ENCODE results near the gene NCOA1. TPM values are rescaled to one million over a fixed set of nuclear protein-coding genes. Genes with fewer than 3 reads are reported as not detected.

NCOA1 gene
- polyA plus RNA-seq, 1 donor from 2014 or later = 8.7 TPM

DNA sequence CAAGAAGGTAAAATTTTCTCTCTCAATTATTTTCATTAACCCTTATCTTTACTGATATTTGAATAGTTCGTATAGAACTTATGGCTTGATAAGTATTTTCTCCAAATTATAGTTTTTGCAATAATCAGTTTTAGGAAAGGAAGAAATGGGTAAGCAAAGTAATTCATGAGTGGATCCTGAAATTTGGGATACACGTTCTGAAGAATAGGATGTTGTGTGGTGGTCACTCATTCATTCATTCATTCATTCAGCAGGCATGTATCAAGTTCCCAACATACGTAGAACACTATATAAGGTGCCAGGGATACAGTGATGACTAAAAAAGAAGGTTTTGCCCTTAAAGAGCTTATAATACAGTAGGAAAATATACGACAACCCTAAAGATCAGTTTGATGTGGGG lies 206.7 kb downstream of the NCOA1 start:
- no peaks in the 10 kb centered on the region for H3K4me1 Mint-ChIP-seq
- no peak overlapping the region for H3K4me3 Mint-ChIP-seq
- H3K27me3 Mint-ChIP-seq = no peaks in the 10 kb centered on the region
- no peaks in the 10 kb centered on the region for H3K9me3 Mint-ChIP-seq
- no peaks in the 10 kb centered on the region for H3K36me3 Mint-ChIP-seq
- H3K27ac Mint-ChIP-seq = no peak overlapping the region

DNA sequence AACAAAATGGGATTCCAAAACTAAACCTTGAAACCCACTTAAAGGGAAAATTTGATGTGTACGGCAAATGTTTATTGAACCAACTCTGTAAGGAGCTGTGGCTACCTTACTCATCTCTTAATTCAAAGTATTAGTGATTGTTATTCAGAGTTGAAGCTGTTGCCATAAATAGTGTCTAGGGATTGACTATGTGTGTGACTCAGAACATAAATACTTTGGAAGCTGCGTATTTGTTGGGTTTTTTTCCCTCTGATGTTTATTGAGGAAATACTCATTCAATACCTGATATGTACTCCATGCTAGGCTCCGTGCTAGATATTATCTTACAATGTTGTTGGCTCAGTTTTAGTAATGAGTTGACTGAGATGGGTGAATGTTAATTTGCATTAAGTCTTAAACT lies 211.7 kb downstream of the NCOA1 start:
- Mint-ChIP-seq H3K4me3 (no peak overlapping the region), H3K36me3 (peaks cover 11% of the 10 kb centered on the region), H3K9me3 (no peaks in the 10 kb centered on the region), H3K27me3 (no peaks in the 10 kb centered on the region), H3K4me1 (no peaks in the 10 kb centered on the region), H3K27ac (no peak overlapping the region)

DNA sequence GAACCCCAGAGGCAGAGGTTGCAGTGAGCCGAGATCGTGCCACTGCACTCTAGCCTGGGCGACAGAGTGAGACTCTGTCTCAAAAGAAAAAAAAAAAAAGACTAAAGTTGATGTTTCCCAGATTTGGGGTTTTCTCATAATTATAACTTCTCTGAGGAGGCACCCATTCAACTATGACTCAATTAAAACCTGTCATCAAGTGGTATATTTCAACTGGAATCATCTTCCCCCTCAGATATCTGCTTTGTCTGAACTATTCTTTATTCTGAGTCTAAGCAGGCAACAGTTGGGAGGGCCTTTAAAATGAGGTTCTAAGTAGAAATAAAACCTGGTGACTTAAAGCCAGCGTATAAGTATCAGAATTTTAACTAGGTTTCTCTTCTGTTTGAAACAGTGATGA lies 213.6 kb downstream of the NCOA1 start:
- H3K27me3 Mint-ChIP-seq = no peaks in the 10 kb centered on the region
- H3K4me1 Mint-ChIP-seq = no peaks in the 10 kb centered on the region
- H3K4me3 Mint-ChIP-seq = no peak overlapping the region
- H3K9me3 Mint-ChIP-seq = no peaks in the 10 kb centered on the region
- peaks cover 11% of the 10 kb centered on the region for H3K36me3 Mint-ChIP-seq
- no peak overlapping the region for H3K27ac Mint-ChIP-seq

DNA sequence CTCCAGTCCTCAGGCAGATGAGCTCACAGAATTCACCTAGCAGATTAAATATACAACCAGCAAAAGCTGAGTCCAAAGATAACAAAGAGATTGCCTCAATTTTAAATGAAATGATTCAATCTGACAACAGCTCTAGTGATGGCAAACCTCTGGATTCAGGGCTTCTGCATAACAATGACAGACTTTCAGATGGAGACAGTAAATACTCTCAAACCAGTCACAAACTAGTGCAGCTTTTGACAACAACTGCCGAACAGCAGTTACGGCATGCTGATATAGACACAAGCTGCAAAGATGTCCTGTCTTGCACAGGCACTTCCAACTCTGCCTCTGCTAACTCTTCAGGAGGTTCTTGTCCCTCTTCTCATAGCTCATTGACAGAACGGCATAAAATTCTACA lies 216.1 kb downstream of the NCOA1 start:
- H3K4me3 Mint-ChIP-seq = no peak overlapping the region
- H3K36me3 Mint-ChIP-seq = peaks cover 22% of the 10 kb centered on the region
- no peaks in the 10 kb centered on the region for H3K9me3 Mint-ChIP-seq
- H3K27me3 Mint-ChIP-seq = no peaks in the 10 kb centered on the region
- no peak overlapping the region for H3K27ac Mint-ChIP-seq
- no peaks in the 10 kb centered on the region for H3K4me1 Mint-ChIP-seq

DNA sequence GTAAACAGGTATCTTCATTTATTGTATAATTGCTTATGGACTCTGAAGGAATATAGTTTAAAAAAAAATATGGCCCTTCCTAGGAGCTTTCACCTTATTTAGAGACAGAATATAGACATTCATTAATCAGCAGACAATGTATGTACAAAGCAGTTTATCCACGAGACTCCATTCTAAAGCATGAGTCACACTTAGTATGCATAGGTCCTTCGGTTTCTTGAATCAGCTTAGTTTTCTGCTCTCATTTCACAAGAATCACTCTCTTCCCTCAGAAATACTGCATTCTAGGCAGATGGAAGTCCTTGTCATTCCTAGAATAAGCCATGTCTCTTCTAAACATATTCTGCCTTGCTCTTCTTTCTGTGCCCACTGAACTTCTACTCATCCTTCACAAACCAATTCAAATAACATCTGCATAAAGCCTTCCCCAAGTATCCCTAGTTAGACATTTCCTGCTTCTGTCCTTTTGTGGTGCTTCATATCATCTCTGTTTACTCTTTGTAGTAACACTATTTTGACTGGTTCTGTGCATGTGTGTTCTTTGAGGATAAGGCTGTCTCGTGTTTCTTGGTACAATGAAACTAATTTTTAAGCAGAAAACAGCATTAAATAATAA lies 217.6 kb downstream of the NCOA1 start:
- Mint-ChIP-seq H3K9me3 (no peaks in the 10 kb centered on the region), H3K27me3 (no peaks in the 10 kb centered on the region), H3K27ac (no peak overlapping the region), H3K4me3 (no peak overlapping the region), H3K36me3 (peaks cover 30% of the 10 kb centered on the region), H3K4me1 (no peaks in the 10 kb centered on the region)

DNA sequence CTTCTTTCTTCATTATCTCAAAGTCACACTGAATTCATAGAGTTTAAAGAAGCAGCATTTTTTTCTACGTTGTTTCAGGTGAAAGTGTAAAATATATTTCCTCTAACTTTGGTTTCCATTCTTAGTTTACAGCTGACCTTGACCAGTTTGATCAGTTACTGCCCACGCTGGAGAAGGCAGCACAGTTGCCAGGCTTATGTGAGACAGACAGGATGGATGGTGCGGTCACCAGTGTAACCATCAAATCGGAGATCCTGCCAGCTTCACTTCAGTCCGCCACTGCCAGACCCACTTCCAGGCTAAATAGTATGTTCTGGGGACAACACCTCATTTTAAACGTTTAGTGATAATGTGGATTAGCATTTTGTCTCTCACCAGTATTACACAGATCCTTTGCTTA lies 219.8 kb downstream of the NCOA1 start:
- peaks cover 32% of the 10 kb centered on the region for H3K36me3 Mint-ChIP-seq
- no peaks in the 10 kb centered on the region for H3K9me3 Mint-ChIP-seq
- no peaks in the 10 kb centered on the region for H3K27me3 Mint-ChIP-seq
- no peak overlapping the region for H3K27ac Mint-ChIP-seq
- H3K4me1 Mint-ChIP-seq = no peaks in the 10 kb centered on the region
- no peak overlapping the region for H3K4me3 Mint-ChIP-seq

DNA sequence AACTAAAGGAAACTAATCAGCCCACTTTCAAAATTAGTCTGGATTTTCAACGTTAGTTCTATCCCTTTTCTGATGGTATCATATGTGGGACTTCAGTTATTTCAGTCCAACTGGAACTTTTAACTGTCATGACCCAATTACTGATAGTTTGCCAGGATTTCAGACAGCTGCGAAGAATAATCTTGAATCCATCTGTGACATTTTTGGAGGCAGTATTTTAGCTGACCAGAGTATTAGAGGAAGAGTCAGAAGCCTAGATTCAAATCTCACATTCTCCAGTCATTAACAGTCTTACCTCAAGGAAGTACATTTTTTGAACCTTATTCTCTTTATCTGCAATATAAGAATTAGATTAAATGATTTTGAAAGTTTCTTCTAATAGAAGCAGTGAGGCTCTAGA lies 220.8 kb downstream of the NCOA1 start:
- Mint-ChIP-seq H3K4me1 (no peaks in the 10 kb centered on the region), H3K36me3 (peaks cover 29% of the 10 kb centered on the region), H3K9me3 (no peaks in the 10 kb centered on the region)

DNA sequence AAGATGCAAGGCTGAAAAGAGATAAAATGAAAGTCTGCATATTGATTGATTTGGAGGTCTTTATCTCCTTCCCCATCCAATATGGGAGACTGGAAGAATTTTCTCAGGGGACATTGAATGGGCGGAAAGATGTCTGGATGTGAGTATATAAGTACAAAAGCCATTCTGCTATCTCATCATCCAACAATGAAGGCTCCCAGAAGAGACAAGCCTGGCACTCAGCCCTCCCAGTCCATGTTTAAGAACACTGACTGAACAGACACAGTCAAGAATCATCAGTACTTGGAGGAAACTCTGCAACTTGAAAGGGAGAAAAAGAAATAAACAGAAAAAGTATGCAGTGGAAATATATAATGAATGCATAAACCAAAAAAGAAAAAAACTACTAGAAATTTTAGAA lies 221.2 kb downstream of the NCOA1 start:
- H3K9me3 Mint-ChIP-seq = no peaks in the 10 kb centered on the region
- H3K4me1 Mint-ChIP-seq = no peaks in the 10 kb centered on the region
- no peaks in the 10 kb centered on the region for H3K27me3 Mint-ChIP-seq
- H3K27ac Mint-ChIP-seq = no peak overlapping the region
- H3K36me3 Mint-ChIP-seq = peaks cover 29% of the 10 kb centered on the region
- no peak overlapping the region for H3K4me3 Mint-ChIP-seq

More for the DNA sequence above, 220.8 kb downstream of the NCOA1 start:
- Mint-ChIP-seq H3K4me3 (no peak overlapping the region), H3K27ac (no peak overlapping the region), H3K27me3 (no peaks in the 10 kb centered on the region)

DNA sequence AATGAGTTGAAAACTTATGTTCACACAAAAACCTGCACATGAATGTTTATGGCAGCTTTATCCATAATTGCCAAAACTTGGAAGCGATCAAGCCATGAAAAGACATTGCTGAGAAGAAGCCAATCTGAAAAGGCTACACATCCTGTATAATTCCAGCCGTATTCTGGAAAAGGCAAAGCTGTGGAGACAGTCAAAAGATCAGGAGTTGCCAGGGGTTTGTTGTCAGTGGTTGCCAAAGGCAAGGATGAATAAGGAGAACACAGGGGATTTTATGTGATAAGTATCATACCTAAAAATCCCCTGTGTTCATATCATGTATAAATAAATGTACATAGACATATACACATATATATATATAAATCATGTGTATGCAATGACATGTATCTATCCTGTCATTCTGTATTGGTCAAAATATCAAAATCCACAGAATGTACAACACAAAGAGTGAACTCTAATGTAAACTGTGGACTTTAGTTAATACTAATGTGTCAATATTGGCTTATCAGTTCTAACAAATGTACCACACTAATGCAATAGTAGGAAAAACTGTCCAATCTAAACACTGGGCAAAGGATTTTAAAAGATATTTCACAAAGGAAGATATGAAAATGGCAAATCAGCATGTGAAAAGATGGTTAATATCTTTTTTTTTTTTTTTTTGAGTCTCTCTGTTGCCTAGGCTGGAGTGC lies 226.4 kb downstream of the NCOA1 start:
- Mint-ChIP-seq H3K27ac (no peak overlapping the region), H3K36me3 (peaks cover 18% of the 10 kb centered on the region), H3K27me3 (no peaks in the 10 kb centered on the region), H3K4me3 (no peak overlapping the region), H3K4me1 (peaks cover 21 to 27% (median 25%) of the 10 kb centered on the region in 3 donors), H3K9me3 (no peaks in the 10 kb centered on the region)

DNA sequence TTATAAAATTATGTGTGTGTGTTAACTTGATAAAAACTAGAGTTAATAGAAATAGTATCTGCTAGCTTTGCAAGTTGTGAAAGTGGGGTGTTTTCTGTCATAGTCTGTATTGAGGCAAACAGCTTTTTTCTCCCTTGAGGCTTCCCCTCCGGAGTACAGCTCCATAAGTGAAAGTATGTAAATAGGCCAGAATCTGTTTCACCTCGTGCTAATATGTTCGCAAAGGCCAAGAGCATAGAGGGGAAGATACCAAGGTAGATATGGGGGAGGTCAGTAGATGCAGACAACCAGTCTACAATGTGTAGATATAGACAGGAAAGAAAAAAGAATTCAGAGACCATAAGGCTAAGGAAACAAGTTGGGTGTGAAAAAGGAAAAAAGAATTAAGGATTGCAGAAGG lies 229.3 kb downstream of the NCOA1 start:
- H3K4me1 Mint-ChIP-seq = peaks cover 27 to 32% (median 28%) of the 10 kb centered on the region in 3 donors
- no peaks in the 10 kb centered on the region for H3K27me3 Mint-ChIP-seq
- no peaks in the 10 kb centered on the region for H3K9me3 Mint-ChIP-seq
- peaks cover 8% of the 10 kb centered on the region for H3K36me3 Mint-ChIP-seq
- H3K4me3 Mint-ChIP-seq = peak overlapping the region in 1 of 4 donors; percentile 30
- no peak overlapping the region for H3K27ac Mint-ChIP-seq

DNA sequence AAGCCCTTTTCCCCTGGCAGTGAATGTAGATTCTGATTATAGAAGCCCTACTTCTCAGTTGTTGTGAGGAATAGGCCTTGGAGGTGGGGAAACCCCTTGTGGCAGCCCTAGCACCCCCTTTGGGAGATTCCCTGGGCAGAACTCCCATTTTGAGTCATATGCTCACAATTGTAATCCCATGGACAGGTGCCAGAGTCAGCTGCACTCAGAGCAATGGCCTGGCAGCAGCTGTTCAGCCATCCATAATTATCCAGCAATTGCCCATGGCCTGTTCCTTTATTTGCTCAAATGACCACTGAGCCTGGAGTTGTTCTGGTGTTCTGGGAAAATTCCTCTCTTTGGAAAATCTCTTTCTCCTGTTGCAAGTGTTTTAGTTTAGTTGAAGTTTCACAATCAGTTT lies 230.4 kb downstream of the NCOA1 start:
- Mint-ChIP-seq H3K4me3 (peak overlapping the region in 1 of 4 donors; percentile 71), H3K9me3 (no peaks in the 10 kb centered on the region), H3K27ac (no peak overlapping the region), H3K4me1 (peaks cover 27 to 32% (median 28%) of the 10 kb centered on the region in 3 donors), H3K27me3 (no peaks in the 10 kb centered on the region), H3K36me3 (peaks cover 7% of the 10 kb centered on the region)

DNA sequence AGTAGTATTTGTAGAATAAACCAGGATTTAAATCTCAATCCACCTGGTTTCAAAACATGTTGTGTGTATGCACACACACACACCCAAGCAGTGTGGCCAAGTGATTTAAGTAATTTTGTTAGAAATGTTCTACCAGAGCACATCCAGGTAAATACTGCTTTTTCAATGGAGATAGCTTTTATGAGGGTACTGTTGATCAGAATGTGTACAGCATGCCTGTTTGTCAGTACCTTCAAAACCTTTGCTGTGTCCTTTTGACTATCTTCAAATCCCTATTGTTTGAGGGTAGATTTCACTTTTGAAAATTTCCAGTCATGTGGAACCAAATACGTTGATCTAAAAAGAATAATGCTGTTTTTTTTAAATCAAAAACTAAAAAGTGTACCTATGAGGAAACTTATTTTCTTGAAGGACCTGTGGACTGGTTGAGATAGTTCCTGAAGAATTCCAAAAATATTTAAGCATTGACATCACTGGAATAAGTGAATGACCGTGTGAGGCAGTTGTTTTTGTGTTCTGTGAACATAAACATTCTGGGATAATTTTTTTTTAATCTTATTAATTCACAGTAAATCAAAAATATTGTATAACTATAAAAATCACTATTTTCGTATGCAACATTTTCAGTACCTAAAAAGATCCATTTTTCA lies 231.2 kb downstream of the NCOA1 start:
- no peak overlapping the region for H3K27ac Mint-ChIP-seq
- no peak overlapping the region for H3K4me3 Mint-ChIP-seq
- no peaks in the 10 kb centered on the region for H3K27me3 Mint-ChIP-seq
- peaks cover 27 to 32% (median 28%) of the 10 kb centered on the region in 3 donors for H3K4me1 Mint-ChIP-seq
- H3K36me3 Mint-ChIP-seq = peaks cover 9% of the 10 kb centered on the region
- no peaks in the 10 kb centered on the region for H3K9me3 Mint-ChIP-seq

DNA sequence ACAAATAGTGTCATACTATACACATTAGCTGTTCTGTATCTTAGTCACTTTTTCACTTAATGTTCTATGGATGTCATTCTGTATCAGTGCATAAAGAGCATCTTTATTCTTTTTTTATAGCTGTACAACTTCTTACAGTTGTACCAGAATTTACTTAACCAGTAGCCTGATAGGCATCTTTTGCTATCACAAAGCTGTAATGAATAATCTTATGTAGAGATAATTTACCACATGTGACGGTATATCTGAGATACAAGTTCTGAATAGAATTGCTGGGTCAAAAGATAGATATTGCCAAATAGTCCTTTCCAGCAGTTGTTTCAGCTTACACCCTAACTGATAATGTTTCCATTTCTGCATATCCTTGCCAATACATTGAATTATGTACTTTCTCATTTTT lies 232.1 kb downstream of the NCOA1 start:
- H3K27ac Mint-ChIP-seq = no peak overlapping the region
- peaks cover 8% of the 10 kb centered on the region for H3K36me3 Mint-ChIP-seq
- H3K27me3 Mint-ChIP-seq = no peaks in the 10 kb centered on the region
- H3K4me3 Mint-ChIP-seq = peak overlapping the region in 1 of 4 donors; percentile 51
- H3K9me3 Mint-ChIP-seq = no peaks in the 10 kb centered on the region
- H3K4me1 Mint-ChIP-seq = peaks cover 26 to 29% (median 28%) of the 10 kb centered on the region in 3 donors

DNA sequence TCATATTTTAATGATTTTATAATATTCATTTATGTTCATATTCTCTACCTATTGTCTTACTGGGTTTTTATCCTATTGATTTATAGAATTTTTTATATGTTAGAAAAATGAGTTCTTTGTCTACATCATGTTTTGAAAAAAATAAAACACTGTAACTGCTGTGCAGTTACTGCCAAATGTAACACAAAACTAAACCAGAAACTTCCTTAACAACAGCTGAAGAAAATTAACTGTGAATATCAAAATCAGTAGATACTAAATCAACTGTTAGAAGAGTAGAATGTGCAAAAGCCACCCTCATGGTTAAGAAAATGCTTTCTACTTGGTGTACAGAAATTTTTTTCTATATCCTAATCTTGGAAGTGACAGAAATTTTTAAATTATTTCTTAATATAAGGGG lies 232.6 kb downstream of the NCOA1 start:
- Mint-ChIP-seq H3K36me3 (peaks cover 8% of the 10 kb centered on the region), H3K9me3 (no peaks in the 10 kb centered on the region), H3K27ac (no peak overlapping the region), H3K27me3 (no peaks in the 10 kb centered on the region), H3K4me1 (peaks cover 26 to 29% (median 28%) of the 10 kb centered on the region in 3 donors), H3K4me3 (no peak overlapping the region)

DNA sequence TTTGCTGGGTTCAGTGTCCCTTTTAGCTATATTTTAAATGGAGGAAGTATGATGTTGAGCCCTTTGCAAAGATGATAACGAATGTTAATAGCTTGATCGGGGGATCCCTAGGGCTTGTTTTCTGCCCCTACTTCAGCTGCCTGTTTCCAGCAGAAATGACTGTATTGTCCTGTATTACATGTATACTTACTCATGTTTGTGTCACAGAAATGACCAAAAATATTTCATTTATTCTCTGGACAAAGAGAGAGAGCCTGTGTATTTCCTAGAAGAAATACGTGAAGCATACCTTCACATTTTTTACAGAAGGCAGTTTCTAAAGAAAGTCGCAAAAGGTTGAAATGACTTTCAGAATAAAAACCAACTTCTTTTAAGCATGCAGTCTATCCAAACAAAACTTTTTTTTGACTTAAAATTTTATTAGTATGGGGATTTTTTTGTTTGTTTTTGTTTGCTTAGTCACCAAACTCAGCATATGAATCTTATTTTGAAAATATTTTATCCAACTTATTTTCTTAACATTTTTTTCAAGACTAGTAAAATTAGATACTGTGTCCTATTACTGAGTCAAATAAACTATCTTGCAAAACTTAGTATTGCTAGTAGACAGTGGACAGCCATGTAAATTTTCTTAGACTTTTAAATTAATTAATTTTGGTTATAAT lies 233.2 kb downstream of the NCOA1 start:
- H3K36me3 Mint-ChIP-seq = peaks cover 8% of the 10 kb centered on the region
- peak overlapping the region in 1 of 3 donors; percentile 19 for H3K27ac Mint-ChIP-seq
- H3K9me3 Mint-ChIP-seq = no peaks in the 10 kb centered on the region
- H3K4me1 Mint-ChIP-seq = peaks cover 24 to 25% (median 25%) of the 10 kb centered on the region in 3 donors
- peak overlapping the region in 1 of 4 donors; percentile 29 for H3K4me3 Mint-ChIP-seq
- no peaks in the 10 kb centered on the region for H3K27me3 Mint-ChIP-seq

Data from IgD-negative memory B cell (primary cell).